Measurements from ENCODE around the gene SNRNP25. TPM values are rescaled to one million over a fixed set of nuclear protein-coding genes. Genes with fewer than 3 reads are reported as not detected.

The SNRNP25 gene
- total and polyA plus RNA-seq, 5 donors from 2014 or later, result 9.4 to 29.1 (median 19.3) TPM

GRCh38 chr16:96935-97381 lies 43.3 kb downstream of the SNRNP25 start:
- H3K27ac ChIP-seq (ENCODE audit: insufficient read depth, low read length, poor library complexity, severe bottlenecking), result no peak overlapping the region
- DNase-seq (peak; percentile 81 to 89 (median 88)), ATAC-seq (ENCODE audit: low read depth in 2 of 2) (peak; percentile 96 to 97)
- peaks cover 0 to 12% (median 4%) of the 10 kb centered on the region in 4 donors for H3K4me1 Mint-ChIP-seq
- H3K27me3 Mint-ChIP-seq, result no peaks in the 10 kb centered on the region
- H3K4me1 ChIP-seq (ENCODE audit: control insufficient read depth, insufficient read depth, low read length, poor library complexity, severe bottlenecking), result peaks cover 4% of the 10 kb centered on the region
- no peak overlapping the region for H3K4me3 ChIP-seq (ENCODE audit: low read depth, low read length)
- H3K4me3 Mint-ChIP-seq, result no peak overlapping the region
- no peaks in the 10 kb centered on the region for H3K9me3 Mint-ChIP-seq
- H3K9me3 ChIP-seq (ENCODE audit: control insufficient read depth in 2 of 2, low read length in 2 of 2), result no peaks in the 10 kb centered on the region
- peak overlapping the region in 1 of 3 donors; percentile 9 for H3K27ac Mint-ChIP-seq
- H3K36me3 ChIP-seq (ENCODE audit: control insufficient read depth, insufficient read depth, low read length), result no peaks in the 10 kb centered on the region
- H3K27me3 ChIP-seq (ENCODE audit: control insufficient read depth, insufficient read depth, low read length), result no peaks in the 10 kb centered on the region
- peaks cover 3% of the 10 kb centered on the region for H3K36me3 Mint-ChIP-seq

DNA sequence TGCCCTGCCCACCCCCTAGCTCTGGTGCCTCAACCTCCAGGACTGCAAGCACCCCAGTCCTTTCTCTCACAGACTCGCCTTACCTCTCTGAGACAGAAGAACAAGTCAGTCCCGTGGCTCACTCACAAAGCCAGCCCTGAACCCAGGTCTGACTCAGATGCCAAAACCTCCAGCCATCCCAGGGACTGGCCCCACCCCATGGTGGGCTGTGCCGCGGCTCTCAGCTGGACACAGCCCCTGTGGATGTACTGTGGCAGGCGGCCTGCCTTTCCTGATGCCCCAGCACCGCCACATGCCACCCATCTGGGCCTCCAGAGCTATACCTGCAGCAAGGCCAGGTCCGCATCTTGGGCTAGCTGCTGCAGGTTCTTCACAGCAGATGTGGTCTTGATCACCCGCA lies 44.2 kb downstream of the SNRNP25 start:
- no peak overlapping the region for H3K4me3 Mint-ChIP-seq
- H3K4me1 Mint-ChIP-seq, result peaks cover 0 to 12% (median 3%) of the 10 kb centered on the region in 4 donors
- no peaks in the 10 kb centered on the region for H3K27me3 Mint-ChIP-seq
- H3K4me1 ChIP-seq (ENCODE audit: control insufficient read depth, insufficient read depth, low read length, poor library complexity, severe bottlenecking), result peaks cover 4% of the 10 kb centered on the region
- H3K4me3 ChIP-seq (ENCODE audit: low read depth, low read length), result no peak overlapping the region
- H3K27ac ChIP-seq (ENCODE audit: insufficient read depth, low read length, poor library complexity, severe bottlenecking), result no peak overlapping the region
- H3K9me3 ChIP-seq (ENCODE audit: control insufficient read depth in 2 of 2, low read length in 2 of 2), result no peaks in the 10 kb centered on the region
- no peak overlapping the region for H3K27ac Mint-ChIP-seq
- H3K36me3 ChIP-seq (ENCODE audit: control insufficient read depth, insufficient read depth, low read length), result no peaks in the 10 kb centered on the region
- H3K9me3 Mint-ChIP-seq, result no peaks in the 10 kb centered on the region
- no peak for ATAC-seq (ENCODE audit: low read depth in 2 of 2)
- no peaks in the 10 kb centered on the region for H3K27me3 ChIP-seq (ENCODE audit: control insufficient read depth, insufficient read depth, low read length)
- no peak for DNase-seq
- peaks cover 3% of the 10 kb centered on the region for H3K36me3 Mint-ChIP-seq

- Mint-ChIP-seq H3K9me3 (no peaks in the 10 kb centered on the region), H3K27ac (no peak overlapping the region), H3K36me3 (peaks cover 10% of the 10 kb centered on the region), H3K4me3 (no peak overlapping the region), H3K27me3 (no peaks in the 10 kb centered on the region), H3K4me1 (peaks cover 0 to 10% (median 3%) of the 10 kb centered on the region in 4 donors)
- Histone ChIP-seq H3K27me3 (ENCODE audit: control insufficient read depth, insufficient read depth, low read length) (no peaks in the 10 kb centered on the region), H3K36me3 (ENCODE audit: control insufficient read depth, insufficient read depth, low read length) (peaks cover 3% of the 10 kb centered on the region), H3K4me1 (ENCODE audit: control insufficient read depth, insufficient read depth, low read length, poor library complexity, severe bottlenecking) (peaks cover 4% of the 10 kb centered on the region), H3K9me3 (ENCODE audit: control insufficient read depth in 2 of 2, low read length in 2 of 2) (no peaks in the 10 kb centered on the region), H3K4me3 (ENCODE audit: low read depth, low read length) (no peak overlapping the region), H3K27ac (ENCODE audit: insufficient read depth, low read length, poor library complexity, severe bottlenecking) (no peak overlapping the region)
- no peak for ATAC-seq (ENCODE audit: low read depth in 2 of 2)
- DNase-seq, result no peak
Measured at GRCh38 chr16:100989-101388, 47.4 kb downstream of the SNRNP25 start.

- no peak overlapping the region for H3K27ac Mint-ChIP-seq
- DNase-seq (no peak), ATAC-seq (ENCODE audit: low read depth in 2 of 2) (no peak)
- Histone ChIP-seq H3K36me3 (ENCODE audit: control insufficient read depth, insufficient read depth, low read length) (peaks cover 3% of the 10 kb centered on the region), H3K27ac (ENCODE audit: insufficient read depth, low read length, poor library complexity, severe bottlenecking) (no peak overlapping the region), H3K9me3 (ENCODE audit: control insufficient read depth in 2 of 2, low read length in 2 of 2) (no peaks in the 10 kb centered on the region), H3K4me1 (ENCODE audit: control insufficient read depth, insufficient read depth, low read length, poor library complexity, severe bottlenecking) (peaks cover 4% of the 10 kb centered on the region), H3K4me3 (ENCODE audit: low read depth, low read length) (no peak overlapping the region), H3K27me3 (ENCODE audit: control insufficient read depth, insufficient read depth, low read length) (no peaks in the 10 kb centered on the region)
- H3K36me3 Mint-ChIP-seq, result peaks cover 10% of the 10 kb centered on the region
- H3K4me1 Mint-ChIP-seq, result peaks cover 0 to 10% (median 3%) of the 10 kb centered on the region in 4 donors
- H3K27me3 Mint-ChIP-seq, result no peaks in the 10 kb centered on the region
- H3K9me3 Mint-ChIP-seq, result no peaks in the 10 kb centered on the region
- H3K4me3 Mint-ChIP-seq, result peak overlapping the region in 1 of 4 donors; percentile 43
Measured at GRCh38 chr16:101586-101985, 48.0 kb downstream of the SNRNP25 start.

GRCh38 chr16:102060-102855 lies 48.6 kb downstream of the SNRNP25 start:
- Histone ChIP-seq H3K9me3 (ENCODE audit: control insufficient read depth in 2 of 2, low read length in 2 of 2) (no peaks in the 10 kb centered on the region), H3K4me1 (ENCODE audit: control insufficient read depth, insufficient read depth, low read length, poor library complexity, severe bottlenecking) (no peaks in the 10 kb centered on the region), H3K36me3 (ENCODE audit: control insufficient read depth, insufficient read depth, low read length) (peaks cover 3% of the 10 kb centered on the region), H3K27me3 (ENCODE audit: control insufficient read depth, insufficient read depth, low read length) (no peaks in the 10 kb centered on the region), H3K27ac (ENCODE audit: insufficient read depth, low read length, poor library complexity, severe bottlenecking) (no peak overlapping the region), H3K4me3 (ENCODE audit: low read depth, low read length) (no peak overlapping the region)
- ATAC-seq (ENCODE audit: low read depth in 2 of 2) (no peak), DNase-seq (no peak)
- peaks cover 10% of the 10 kb centered on the region for H3K36me3 Mint-ChIP-seq
- no peaks in the 10 kb centered on the region for H3K27me3 Mint-ChIP-seq
- peaks cover 3 to 9% (median 5%) of the 10 kb centered on the region in 4 donors for H3K4me1 Mint-ChIP-seq
- H3K4me3 Mint-ChIP-seq, result no peak overlapping the region
- no peaks in the 10 kb centered on the region for H3K9me3 Mint-ChIP-seq
- no peak overlapping the region for H3K27ac Mint-ChIP-seq

DNA sequence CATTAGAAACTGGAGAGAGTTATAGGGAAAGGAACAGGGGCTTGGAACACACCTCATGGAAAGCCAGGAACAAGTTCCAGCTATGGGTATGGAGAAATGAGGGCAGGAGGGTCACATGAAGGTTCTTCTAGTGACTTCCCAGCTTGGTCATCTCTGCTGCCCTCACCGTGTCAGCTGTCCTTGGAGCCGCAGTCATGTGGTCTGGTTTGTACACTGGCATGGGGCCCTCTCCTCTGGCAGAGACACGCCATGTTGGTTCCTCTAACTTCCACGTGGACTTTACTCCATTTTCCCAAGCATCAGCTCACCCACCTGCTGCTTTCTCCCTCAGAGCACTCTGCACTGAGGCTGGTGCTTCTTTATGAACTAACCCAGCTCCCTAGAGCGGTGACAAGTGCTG lies 50.7 kb downstream of the SNRNP25 start:
- DNase-seq (no peak), ATAC-seq (ENCODE audit: low read depth in 2 of 2) (no peak)
- no peaks in the 10 kb centered on the region for H3K4me1 ChIP-seq (ENCODE audit: control insufficient read depth, insufficient read depth, low read length, poor library complexity, severe bottlenecking)
- H3K9me3 ChIP-seq (ENCODE audit: control insufficient read depth in 2 of 2, low read length in 2 of 2), result no peaks in the 10 kb centered on the region
- peaks cover 3% of the 10 kb centered on the region for H3K36me3 ChIP-seq (ENCODE audit: control insufficient read depth, insufficient read depth, low read length)
- H3K27ac Mint-ChIP-seq, result no peak overlapping the region
- H3K4me3 Mint-ChIP-seq, result no peak overlapping the region
- H3K27me3 Mint-ChIP-seq, result no peaks in the 10 kb centered on the region
- H3K27me3 ChIP-seq (ENCODE audit: control insufficient read depth, insufficient read depth, low read length), result no peaks in the 10 kb centered on the region
- H3K4me3 ChIP-seq (ENCODE audit: low read depth, low read length), result no peak overlapping the region
- no peak overlapping the region for H3K27ac ChIP-seq (ENCODE audit: insufficient read depth, low read length, poor library complexity, severe bottlenecking)
- peaks cover 3 to 7% (median 5%) of the 10 kb centered on the region in 4 donors for H3K4me1 Mint-ChIP-seq
- H3K9me3 Mint-ChIP-seq, result no peaks in the 10 kb centered on the region
- peaks cover 12% of the 10 kb centered on the region for H3K36me3 Mint-ChIP-seq

- Mint-ChIP-seq H3K4me3 (no peak overlapping the region), H3K4me1 (peaks cover 3 to 7% (median 5%) of the 10 kb centered on the region in 4 donors), H3K36me3 (peaks cover 17% of the 10 kb centered on the region), H3K27ac (no peak overlapping the region), H3K9me3 (no peaks in the 10 kb centered on the region), H3K27me3 (no peaks in the 10 kb centered on the region)
- Histone ChIP-seq H3K36me3 (ENCODE audit: control insufficient read depth, insufficient read depth, low read length) (peaks cover 3% of the 10 kb centered on the region), H3K27me3 (ENCODE audit: control insufficient read depth, insufficient read depth, low read length) (no peaks in the 10 kb centered on the region), H3K27ac (ENCODE audit: insufficient read depth, low read length, poor library complexity, severe bottlenecking) (no peak overlapping the region), H3K4me1 (ENCODE audit: control insufficient read depth, insufficient read depth, low read length, poor library complexity, severe bottlenecking) (no peaks in the 10 kb centered on the region), H3K9me3 (ENCODE audit: control insufficient read depth in 2 of 2, low read length in 2 of 2) (no peaks in the 10 kb centered on the region), H3K4me3 (ENCODE audit: low read depth, low read length) (no peak overlapping the region)
- ATAC-seq (ENCODE audit: low read depth in 2 of 2) (no peak), DNase-seq (no peak)
Measured at GRCh38 chr16:104928-105327, 51.3 kb downstream of the SNRNP25 start.

DNA sequence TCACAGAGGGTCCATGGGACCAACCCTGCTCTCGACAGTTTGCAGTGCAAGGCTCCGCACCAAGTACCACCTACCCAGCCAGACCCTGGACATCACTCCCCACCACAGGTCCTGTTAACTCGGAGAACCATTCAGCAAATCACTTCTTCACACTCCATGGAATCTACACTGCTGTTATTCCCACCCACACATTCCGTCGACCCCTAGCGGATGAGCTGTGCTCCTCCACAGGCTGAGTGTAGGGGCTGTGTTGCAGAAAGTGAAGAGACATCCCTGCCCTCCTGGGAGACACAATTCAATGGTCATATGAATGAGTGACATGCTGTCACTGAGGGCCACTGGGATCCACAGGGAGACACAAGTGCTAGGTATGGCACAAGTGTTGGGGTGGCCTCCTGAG lies 51.9 kb downstream of the SNRNP25 start:
- no peak overlapping the region for H3K4me3 Mint-ChIP-seq
- peaks cover 17% of the 10 kb centered on the region for H3K36me3 Mint-ChIP-seq

More for the DNA sequence above, 51.9 kb downstream of the SNRNP25 start:
- no peaks in the 10 kb centered on the region for H3K27me3 ChIP-seq (ENCODE audit: control insufficient read depth, insufficient read depth, low read length)
- no peak overlapping the region for H3K27ac Mint-ChIP-seq
- no peak overlapping the region for H3K4me3 ChIP-seq (ENCODE audit: low read depth, low read length)
- peaks cover 3 to 7% (median 5%) of the 10 kb centered on the region in 4 donors for H3K4me1 Mint-ChIP-seq
- ATAC-seq (ENCODE audit: low read depth in 2 of 2) (no peak), DNase-seq (no peak)
- H3K36me3 ChIP-seq (ENCODE audit: control insufficient read depth, insufficient read depth, low read length), result peaks cover 8% of the 10 kb centered on the region
- H3K27ac ChIP-seq (ENCODE audit: insufficient read depth, low read length, poor library complexity, severe bottlenecking), result no peak overlapping the region
- H3K9me3 ChIP-seq (ENCODE audit: control insufficient read depth in 2 of 2, low read length in 2 of 2), result no peaks in the 10 kb centered on the region
- no peaks in the 10 kb centered on the region for H3K27me3 Mint-ChIP-seq
- H3K4me1 ChIP-seq (ENCODE audit: control insufficient read depth, insufficient read depth, low read length, poor library complexity, severe bottlenecking), result no peaks in the 10 kb centered on the region
- H3K9me3 Mint-ChIP-seq, result no peaks in the 10 kb centered on the region

All from CD4-positive, CD25-positive, alpha-beta regulatory T cell (primary cell).